Glutamatergic neuron (in vitro differentiated cells): Measurements from ENCODE around the gene PLXDC2. TPM values are rescaled to one million over a fixed set of nuclear protein-coding genes. Genes with fewer than 3 reads are reported as not detected.

ENCODE experiments used
- DNase-seq: peaks from one replicate; pipeline ENCODE4 v3.0.0; 2022
- H3K27ac Mint-ChIP-seq: one replicate; pipeline ENCODE4 v1.8.0; 2020; ENCODE audit warnings: mild to moderate bottlenecking, mixed read lengths, inconsistent platforms; ENCODE audit not compliant: unreplicated experiment
- H3K27me3 Mint-ChIP-seq: one replicate; pipeline ENCODE4 v1.8.0; 2020; ENCODE audit warnings: mild to moderate bottlenecking, moderate library complexity, mixed read lengths, inconsistent platforms; ENCODE audit not compliant: unreplicated experiment
- H3K36me3 Mint-ChIP-seq: one replicate; pipeline ENCODE4 v1.8.0; 2020; ENCODE audit warnings: mild to moderate bottlenecking, mixed read lengths, inconsistent platforms; ENCODE audit not compliant: unreplicated experiment
- H3K4me1 Mint-ChIP-seq: one replicate; pipeline ENCODE4 v1.8.0; 2020; ENCODE audit warnings: mild to moderate bottlenecking, low read depth, mixed read lengths, inconsistent platforms; ENCODE audit not compliant: unreplicated experiment
- H3K4me3 Mint-ChIP-seq: one replicate; pipeline ENCODE4 v1.8.0; 2020; ENCODE audit warnings: mild to moderate bottlenecking, mixed read lengths, inconsistent platforms; ENCODE audit not compliant: unreplicated experiment
- H3K9me3 Mint-ChIP-seq: one replicate; pipeline ENCODE4 v1.8.0; 2020; ENCODE audit warnings: mild to moderate bottlenecking, moderate library complexity, mixed read lengths, inconsistent platforms; ENCODE audit not compliant: unreplicated experiment
- total RNA-seq: library from RNA; stranded (reverse); fragmentation: NEBNext Ultra II Directional; extraction: Animal tissue kit (Norgen Biotek cat#: 25700); gene quantifications from one replicate; pipeline ENCODE4 v1.2.1, GENCODE V29; 2021; ENCODE audit not compliant: unreplicated experiment
- TF ChIP-seq, protein P1 (sequence below): fragments of 200-600 bp; sonication (generic); IDR thresholded peaks from one replicate; pipeline ENCODE4 v1.5.0; 2021; ENCODE audit not compliant: partially characterized antibody, unreplicated experiment

PLXDC2 gene
- total RNA-seq, 1 donor from 2014 or later, result 3.9 TPM

DNA sequence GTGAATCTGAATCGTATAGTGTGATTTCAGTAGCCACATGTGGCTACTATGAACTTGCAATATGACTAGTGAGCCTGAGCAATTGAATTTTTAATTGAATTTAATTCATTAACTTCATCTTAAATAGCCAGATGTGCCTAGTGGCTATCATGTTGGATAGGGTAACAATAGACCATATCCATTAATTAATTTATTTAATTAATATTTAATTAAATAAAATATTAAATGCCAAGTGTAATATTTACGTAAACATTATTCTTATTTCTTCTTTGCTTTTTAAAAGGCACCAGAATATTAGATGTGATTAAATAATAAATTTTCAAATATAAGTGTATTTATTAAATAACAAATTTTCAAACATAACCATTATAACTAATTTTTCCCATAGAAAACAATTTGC lies 354.4 kb downstream of the PLXDC2 start:
- H3K27ac Mint-ChIP-seq, result no peak overlapping the region
- no peaks in the 10 kb centered on the region for H3K9me3 Mint-ChIP-seq
- no peak overlapping the region for H3K4me3 Mint-ChIP-seq
- TF ChIP-seq, protein P1, sequence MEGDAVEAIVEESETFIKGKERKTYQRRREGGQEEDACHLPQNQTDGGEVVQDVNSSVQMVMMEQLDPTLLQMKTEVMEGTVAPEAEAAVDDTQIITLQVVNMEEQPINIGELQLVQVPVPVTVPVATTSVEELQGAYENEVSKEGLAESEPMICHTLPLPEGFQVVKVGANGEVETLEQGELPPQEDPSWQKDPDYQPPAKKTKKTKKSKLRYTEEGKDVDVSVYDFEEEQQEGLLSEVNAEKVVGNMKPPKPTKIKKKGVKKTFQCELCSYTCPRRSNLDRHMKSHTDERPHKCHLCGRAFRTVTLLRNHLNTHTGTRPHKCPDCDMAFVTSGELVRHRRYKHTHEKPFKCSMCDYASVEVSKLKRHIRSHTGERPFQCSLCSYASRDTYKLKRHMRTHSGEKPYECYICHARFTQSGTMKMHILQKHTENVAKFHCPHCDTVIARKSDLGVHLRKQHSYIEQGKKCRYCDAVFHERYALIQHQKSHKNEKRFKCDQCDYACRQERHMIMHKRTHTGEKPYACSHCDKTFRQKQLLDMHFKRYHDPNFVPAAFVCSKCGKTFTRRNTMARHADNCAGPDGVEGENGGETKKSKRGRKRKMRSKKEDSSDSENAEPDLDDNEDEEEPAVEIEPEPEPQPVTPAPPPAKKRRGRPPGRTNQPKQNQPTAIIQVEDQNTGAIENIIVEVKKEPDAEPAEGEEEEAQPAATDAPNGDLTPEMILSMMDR, result no peak
- DNase-seq, result no peak
- peaks cover 3% of the 10 kb centered on the region for H3K4me1 Mint-ChIP-seq
- H3K36me3 Mint-ChIP-seq, result no peaks in the 10 kb centered on the region
- no peaks in the 10 kb centered on the region for H3K27me3 Mint-ChIP-seq

- Mint-ChIP-seq H3K9me3 (no peaks in the 10 kb centered on the region), H3K27ac (no peak overlapping the region), H3K4me1 (no peaks in the 10 kb centered on the region), H3K27me3 (no peaks in the 10 kb centered on the region), H3K4me3 (no peak overlapping the region), H3K36me3 (no peaks in the 10 kb centered on the region)
- DNase-seq, result no peak
- TF ChIP-seq, protein P1, result no peak
Measured at GRCh38 chr10:20173046-20173445, 356.8 kb downstream of the PLXDC2 start.

DNA sequence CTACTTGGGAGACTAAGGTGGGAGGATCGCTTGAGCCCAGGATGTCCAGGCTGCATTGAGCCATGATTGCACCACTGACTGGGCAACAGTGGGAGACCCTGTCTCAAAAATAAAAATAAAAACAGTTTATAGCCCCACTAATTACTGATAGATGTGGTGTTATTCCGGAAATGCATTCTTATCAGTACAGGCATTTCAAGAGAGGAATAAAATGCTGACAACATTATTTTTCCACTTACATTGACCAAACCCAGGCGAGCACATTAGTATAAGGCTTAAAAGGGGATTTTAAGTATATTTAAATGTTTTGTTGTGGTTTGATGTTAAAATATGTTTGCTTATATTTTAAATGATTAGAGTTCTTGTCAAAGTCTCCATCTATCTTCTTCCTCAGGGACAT lies 359.5 kb downstream of the PLXDC2 start:
- Mint-ChIP-seq H3K4me3 (no peak overlapping the region), H3K27ac (no peak overlapping the region), H3K27me3 (no peaks in the 10 kb centered on the region), H3K36me3 (no peaks in the 10 kb centered on the region), H3K4me1 (no peaks in the 10 kb centered on the region), H3K9me3 (no peaks in the 10 kb centered on the region)
- TF ChIP-seq, protein P1, result no peak
- DNase-seq, result no peak

GRCh38 chr10:20180766-20181165 lies 364.5 kb downstream of the PLXDC2 start:
- TF ChIP-seq, protein P1, result no peak

DNA sequence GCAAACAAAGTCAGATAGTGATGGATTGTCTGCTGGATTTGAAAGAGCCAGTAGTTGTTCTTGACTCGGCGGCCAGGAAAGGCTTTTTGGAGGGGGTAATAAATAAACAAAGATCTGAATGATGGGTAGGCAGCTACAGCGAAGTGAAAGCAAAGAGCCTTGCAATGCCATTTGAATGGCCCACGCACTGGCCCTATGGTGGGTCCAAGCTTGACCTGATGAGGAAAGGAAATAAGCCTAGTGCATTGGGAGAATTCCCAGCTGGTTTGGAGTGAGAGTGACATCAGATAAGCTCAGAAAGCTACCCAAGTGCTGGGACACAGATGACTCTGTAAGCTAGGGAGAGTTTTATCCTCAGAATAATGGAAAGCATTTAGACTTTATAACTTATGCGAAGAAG lies 365.2 kb downstream of the PLXDC2 start:
- DNase-seq, result no peak
- H3K27ac Mint-ChIP-seq, result no peak overlapping the region
- H3K9me3 Mint-ChIP-seq, result no peaks in the 10 kb centered on the region
- H3K4me1 Mint-ChIP-seq, result peaks cover 5% of the 10 kb centered on the region
- no peak overlapping the region for H3K4me3 Mint-ChIP-seq
- TF ChIP-seq, protein P1, result no peak
- no peaks in the 10 kb centered on the region for H3K27me3 Mint-ChIP-seq
- H3K36me3 Mint-ChIP-seq, result no peaks in the 10 kb centered on the region

More at GRCh38 chr10:20180766-20181165, 364.5 kb downstream of the PLXDC2 start:
- Mint-ChIP-seq H3K4me3 (no peak overlapping the region), H3K36me3 (no peaks in the 10 kb centered on the region), H3K27ac (no peak overlapping the region), H3K9me3 (no peaks in the 10 kb centered on the region), H3K27me3 (no peaks in the 10 kb centered on the region), H3K4me1 (peaks cover 5% of the 10 kb centered on the region)
- no peak for DNase-seq
